ENCODE measurements around the gene ADAMTS3.

Gene ADAMTS3

DNA sequence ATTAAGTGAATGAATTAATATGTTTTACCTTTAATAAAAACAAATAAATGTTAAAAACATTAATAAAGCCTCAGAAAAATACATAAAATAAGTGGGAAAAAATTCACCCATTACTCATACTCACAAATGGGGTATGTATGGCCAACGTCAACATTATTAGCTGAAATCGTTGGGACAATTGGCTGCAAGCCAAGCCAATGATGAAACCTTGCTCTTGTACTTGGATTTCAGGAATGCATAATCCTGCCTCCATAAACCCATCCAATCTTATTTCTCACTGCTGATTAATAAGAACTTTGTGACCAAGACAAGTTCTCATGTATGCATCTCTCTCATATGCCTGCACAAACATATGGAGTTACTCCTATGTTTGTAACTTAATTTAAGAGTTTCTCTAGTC is 35.3 kb upstream of the ADAMTS3 start:
- ATAC-seq = peak; percentile 47
- TF ChIP-seq ZC3H10 (CRISPR knock-in tag; IDR thresholded peaks at IDR 0.05) (0 out of 2 replicates have a peak, but pooled peaks have one; percentile 45), ISL1 (CRISPR knock-in tag; IDR thresholded peaks at IDR 0.05) (peak; percentile 78), ARNTL (CRISPR knock-in tag; IDR thresholded peaks at IDR 0.05; ENCODE audit: borderline replicate concordance, low read depth) (no peak), ZNF565 (CRISPR knock-in tag; conservative IDR thresholded peaks at IDR 0.05; ENCODE audit: low read depth) (no peak), PPARA (CRISPR knock-in tag; IDR thresholded peaks at IDR 0.05; ENCODE audit: borderline replicate concordance) (no peak), CSDC2 (CRISPR knock-in tag; IDR thresholded peaks at IDR 0.05) (no peak)

DNA sequence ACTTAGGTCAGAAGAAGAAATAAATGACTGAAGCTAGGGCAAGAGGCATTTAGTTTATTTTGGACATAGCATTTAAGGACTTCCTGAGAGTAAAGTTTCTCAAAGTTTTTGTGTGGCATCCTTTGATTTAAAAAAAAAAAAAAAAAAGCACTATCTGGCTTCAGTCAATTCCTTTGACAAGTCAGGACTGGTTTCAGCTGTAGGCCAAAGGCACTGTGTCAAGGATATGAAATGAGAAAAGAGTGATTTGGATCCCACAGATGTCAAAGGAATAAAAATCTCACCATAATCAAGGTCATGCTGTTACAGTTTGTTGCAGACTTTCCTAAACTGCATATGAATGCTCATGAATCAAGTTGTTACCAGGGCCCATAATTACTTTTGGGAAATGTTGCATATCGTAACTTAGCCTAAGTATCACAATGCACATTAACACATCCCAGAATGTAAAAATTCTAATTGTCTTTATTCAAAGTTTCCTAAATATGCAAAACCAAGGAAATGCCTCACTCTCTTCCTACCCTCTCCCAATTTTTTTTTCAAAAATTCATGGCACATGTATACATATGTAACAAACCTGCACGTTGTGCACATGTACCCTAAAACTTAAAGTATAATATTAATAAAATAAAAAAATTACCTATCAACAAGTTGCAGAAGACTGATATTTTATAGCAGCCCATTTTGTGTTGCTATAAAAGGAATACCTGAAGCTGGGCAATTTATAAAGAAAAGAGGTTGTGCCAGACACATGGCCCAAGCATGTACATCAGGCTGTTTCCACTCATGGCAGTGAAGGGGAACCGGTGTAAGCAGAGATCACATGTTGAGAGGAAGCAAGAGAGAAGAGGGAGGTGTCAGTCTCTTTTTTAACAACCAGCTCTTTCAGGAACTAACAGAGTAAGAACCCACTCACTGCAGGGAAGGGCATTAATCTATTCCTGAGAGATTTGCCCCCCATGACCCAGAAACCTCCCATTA is 33.7 kb upstream of the ADAMTS3 start:
- TF ChIP-seq ZNF70 (CRISPR knock-in tag; IDR thresholded peaks at IDR 0.05) (no peak), SNAI2 (CRISPR knock-in tag; IDR thresholded peaks at IDR 0.05) (no peak), ISL1 (CRISPR knock-in tag; IDR thresholded peaks at IDR 0.05) (no peak), OSR1 (CRISPR knock-in tag; IDR thresholded peaks at IDR 0.05) (no peak), ZNF8 (CRISPR knock-in tag; IDR thresholded peaks at IDR 0.05) (no peak), CSDC2 (CRISPR knock-in tag; IDR thresholded peaks at IDR 0.05) (no peak), GLIS3 (CRISPR knock-in tag; IDR thresholded peaks at IDR 0.05) (no peak), PPARA (CRISPR knock-in tag; IDR thresholded peaks at IDR 0.05; ENCODE audit: borderline replicate concordance) (no peak), ARNTL (CRISPR knock-in tag; IDR thresholded peaks at IDR 0.05; ENCODE audit: borderline replicate concordance, low read depth) (no peak), ESRRG (CRISPR knock-in tag; IDR thresholded peaks at IDR 0.05) (no peak)
- TF ChIP-seq, protein P1, sequence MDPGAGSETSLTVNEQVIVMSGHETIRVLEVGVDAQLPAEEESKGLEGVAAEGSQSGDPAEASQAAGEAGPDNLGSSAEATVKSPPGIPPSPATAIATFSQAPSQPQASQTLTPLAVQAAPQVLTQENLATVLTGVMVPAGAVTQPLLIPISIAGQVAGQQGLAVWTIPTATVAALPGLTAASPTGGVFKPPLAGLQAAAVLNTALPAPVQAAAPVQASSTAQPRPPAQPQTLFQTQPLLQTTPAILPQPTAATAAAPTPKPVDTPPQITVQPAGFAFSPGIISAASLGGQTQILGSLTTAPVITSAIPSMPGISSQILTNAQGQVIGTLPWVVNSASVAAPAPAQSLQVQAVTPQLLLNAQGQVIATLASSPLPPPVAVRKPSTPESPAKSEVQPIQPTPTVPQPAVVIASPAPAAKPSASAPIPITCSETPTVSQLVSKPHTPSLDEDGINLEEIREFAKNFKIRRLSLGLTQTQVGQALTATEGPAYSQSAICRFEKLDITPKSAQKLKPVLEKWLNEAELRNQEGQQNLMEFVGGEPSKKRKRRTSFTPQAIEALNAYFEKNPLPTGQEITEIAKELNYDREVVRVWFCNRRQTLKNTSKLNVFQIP (CRISPR knock-in tag; IDR thresholded peaks at IDR 0.05; ENCODE audit: borderline replicate concordance, low read depth) = no peak
- no peak; the same call in 2 of the 3 replicates for ATAC-seq

DNA sequence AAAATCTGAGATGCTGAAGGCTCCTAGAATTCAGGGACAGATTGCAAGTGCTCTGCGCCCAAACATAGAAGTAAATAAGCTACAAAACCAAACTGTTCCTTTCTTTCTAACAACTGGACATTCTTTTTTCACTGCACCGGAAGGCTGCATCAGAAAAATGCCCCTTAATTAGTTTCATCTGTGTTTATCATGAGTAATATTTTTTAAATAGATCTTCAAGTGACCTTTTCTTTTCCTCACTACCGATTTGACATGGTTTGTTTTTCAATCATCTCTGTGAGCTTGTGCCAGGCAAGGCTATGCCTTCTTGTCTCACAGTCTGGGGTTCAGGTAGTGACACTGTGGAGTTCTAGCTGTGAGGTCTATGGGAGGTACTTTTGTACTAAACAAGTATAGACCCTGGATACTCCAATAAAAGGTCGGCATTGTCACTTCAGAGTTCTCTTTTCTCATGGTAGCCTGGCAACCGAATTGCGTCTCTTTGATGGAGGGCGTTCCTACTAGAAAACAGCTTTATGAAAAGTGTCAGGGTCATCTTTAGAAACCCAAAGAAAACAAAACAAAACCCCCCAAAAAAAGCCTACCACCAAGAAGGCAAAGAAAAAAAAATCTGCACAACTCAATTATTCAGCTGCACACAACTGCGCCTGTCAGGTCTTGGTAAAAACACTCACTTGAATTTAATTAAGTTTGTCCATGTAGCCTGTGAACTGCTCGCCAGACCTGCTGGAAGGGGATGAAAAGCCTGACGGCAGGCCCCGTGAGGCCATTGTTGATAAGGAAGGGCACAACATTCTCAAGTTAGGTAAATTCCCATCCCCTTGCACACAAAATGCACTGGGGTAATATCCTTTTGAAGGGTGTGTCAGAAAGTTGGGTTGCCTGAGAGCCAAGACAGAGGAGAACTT is 22.8 kb upstream of the ADAMTS3 start:
- TF ChIP-seq ISL1 (CRISPR knock-in tag; IDR thresholded peaks at IDR 0.05) = no peak
- TF ChIP-seq TCF4 (CRISPR knock-in tag; IDR thresholded peaks at IDR 0.05; ENCODE audit: borderline replicate concordance) = peak; percentile 38; the same call in 1 of the 2 replicates
- TF ChIP-seq PPARA (CRISPR knock-in tag; IDR thresholded peaks at IDR 0.05; ENCODE audit: borderline replicate concordance) = 0 out of 2 replicates have a peak, but pooled peaks have one; percentile 18
- peak; percentile 84 for ATAC-seq

DNA sequence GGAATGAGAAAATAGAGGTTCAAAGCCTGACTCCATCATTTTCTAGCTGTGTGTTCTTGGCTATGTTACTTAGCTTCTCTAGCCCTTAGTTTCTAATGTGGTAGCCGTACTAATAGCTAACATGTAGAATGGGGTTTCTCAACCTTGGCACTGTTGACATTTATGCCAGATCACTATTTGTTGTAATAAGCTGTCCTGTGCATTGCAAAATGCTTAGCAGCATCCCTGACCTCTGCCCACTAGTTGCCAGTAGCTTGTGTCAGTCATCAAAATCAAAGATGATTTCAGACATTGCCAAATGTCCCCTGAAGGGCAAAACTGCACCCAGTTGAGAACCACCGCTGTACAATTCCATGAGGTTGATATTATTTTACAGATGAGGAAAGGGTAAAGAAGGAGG is 18.3 kb upstream of the ADAMTS3 start:
- no peak for ATAC-seq

DNA sequence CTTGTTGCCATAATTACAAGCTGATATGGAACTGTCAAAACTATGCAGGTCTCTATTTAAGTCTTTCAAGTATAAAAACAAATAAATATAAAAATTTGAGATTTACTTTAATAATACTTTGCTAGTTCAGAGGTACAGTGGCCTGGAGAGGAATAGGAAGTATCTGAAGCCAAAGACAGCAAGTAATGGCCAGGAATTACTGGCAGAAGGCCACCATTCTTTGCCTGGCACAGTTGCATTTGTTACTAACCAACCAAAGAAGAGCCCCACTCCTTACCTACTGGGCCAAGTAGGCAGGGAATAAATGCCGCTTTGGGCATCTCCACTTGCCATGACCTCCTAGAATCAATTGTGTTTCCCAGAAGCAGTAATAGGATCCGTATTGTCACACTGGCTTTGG is 13.8 kb upstream of the ADAMTS3 start:
- no peak for ATAC-seq
- TF ChIP-seq PPARA (CRISPR knock-in tag; IDR thresholded peaks at IDR 0.05; ENCODE audit: borderline replicate concordance) = no peak
- TF ChIP-seq ZFP30 (CRISPR knock-in tag; IDR thresholded peaks at IDR 0.05) = no peak
- no peak for TF ChIP-seq ZNF70 (CRISPR knock-in tag; IDR thresholded peaks at IDR 0.05)
- TF ChIP-seq ZNF565 (CRISPR knock-in tag; conservative IDR thresholded peaks at IDR 0.05; ENCODE audit: low read depth) = no peak
- TF ChIP-seq, protein P1 (CRISPR knock-in tag; IDR thresholded peaks at IDR 0.05; ENCODE audit: borderline replicate concordance, low read depth) = no peak
- TF ChIP-seq, protein P2, sequence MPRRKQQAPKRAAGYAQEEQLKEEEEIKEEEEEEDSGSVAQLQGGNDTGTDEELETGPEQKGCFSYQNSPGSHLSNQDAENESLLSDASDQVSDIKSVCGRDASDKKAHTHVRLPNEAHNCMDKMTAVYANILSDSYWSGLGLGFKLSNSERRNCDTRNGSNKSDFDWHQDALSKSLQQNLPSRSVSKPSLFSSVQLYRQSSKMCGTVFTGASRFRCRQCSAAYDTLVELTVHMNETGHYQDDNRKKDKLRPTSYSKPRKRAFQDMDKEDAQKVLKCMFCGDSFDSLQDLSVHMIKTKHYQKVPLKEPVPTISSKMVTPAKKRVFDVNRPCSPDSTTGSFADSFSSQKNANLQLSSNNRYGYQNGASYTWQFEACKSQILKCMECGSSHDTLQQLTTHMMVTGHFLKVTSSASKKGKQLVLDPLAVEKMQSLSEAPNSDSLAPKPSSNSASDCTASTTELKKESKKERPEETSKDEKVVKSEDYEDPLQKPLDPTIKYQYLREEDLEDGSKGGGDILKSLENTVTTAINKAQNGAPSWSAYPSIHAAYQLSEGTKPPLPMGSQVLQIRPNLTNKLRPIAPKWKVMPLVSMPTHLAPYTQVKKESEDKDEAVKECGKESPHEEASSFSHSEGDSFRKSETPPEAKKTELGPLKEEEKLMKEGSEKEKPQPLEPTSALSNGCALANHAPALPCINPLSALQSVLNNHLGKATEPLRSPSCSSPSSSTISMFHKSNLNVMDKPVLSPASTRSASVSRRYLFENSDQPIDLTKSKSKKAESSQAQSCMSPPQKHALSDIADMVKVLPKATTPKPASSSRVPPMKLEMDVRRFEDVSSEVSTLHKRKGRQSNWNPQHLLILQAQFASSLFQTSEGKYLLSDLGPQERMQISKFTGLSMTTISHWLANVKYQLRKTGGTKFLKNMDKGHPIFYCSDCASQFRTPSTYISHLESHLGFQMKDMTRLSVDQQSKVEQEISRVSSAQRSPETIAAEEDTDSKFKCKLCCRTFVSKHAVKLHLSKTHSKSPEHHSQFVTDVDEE (CRISPR knock-in tag; IDR thresholded peaks at IDR 0.05) = no peak
- TF ChIP-seq ZFP3 (CRISPR knock-in tag; IDR thresholded peaks at IDR 0.05) = no peak
- no peak for TF ChIP-seq BACH2 (CRISPR knock-in tag; IDR thresholded peaks at IDR 0.05; ENCODE audit: borderline replicate concordance)
- TF ChIP-seq ESRRG (CRISPR knock-in tag; IDR thresholded peaks at IDR 0.05) = no peak
- no peak for TF ChIP-seq ZNF8 (CRISPR knock-in tag; IDR thresholded peaks at IDR 0.05)
- no peak for TF ChIP-seq TOX (CRISPR knock-in tag; IDR thresholded peaks at IDR 0.05; ENCODE audit: borderline replicate concordance)
- no peak for TF ChIP-seq SNAI2 (CRISPR knock-in tag; IDR thresholded peaks at IDR 0.05)
- TF ChIP-seq OSR1 (CRISPR knock-in tag; IDR thresholded peaks at IDR 0.05) = no peak
- TF ChIP-seq, protein P3, sequence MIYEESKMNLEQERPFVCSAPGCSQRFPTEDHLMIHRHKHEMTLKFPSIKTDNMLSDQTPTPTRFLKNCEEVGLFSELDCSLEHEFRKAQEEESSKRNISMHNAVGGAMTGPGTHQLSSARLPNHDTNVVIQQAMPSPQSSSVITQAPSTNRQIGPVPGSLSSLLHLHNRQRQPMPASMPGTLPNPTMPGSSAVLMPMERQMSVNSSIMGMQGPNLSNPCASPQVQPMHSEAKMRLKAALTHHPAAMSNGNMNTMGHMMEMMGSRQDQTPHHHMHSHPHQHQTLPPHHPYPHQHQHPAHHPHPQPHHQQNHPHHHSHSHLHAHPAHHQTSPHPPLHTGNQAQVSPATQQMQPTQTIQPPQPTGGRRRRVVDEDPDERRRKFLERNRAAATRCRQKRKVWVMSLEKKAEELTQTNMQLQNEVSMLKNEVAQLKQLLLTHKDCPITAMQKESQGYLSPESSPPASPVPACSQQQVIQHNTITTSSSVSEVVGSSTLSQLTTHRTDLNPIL (CRISPR knock-in tag; IDR thresholded peaks at IDR 0.05; ENCODE audit: low read depth) = no peak

More for the DNA sequence above, 18.3 kb upstream of the ADAMTS3 start:
- no peak for TF ChIP-seq ISL1 (CRISPR knock-in tag; IDR thresholded peaks at IDR 0.05)
- TF ChIP-seq, protein P4, sequence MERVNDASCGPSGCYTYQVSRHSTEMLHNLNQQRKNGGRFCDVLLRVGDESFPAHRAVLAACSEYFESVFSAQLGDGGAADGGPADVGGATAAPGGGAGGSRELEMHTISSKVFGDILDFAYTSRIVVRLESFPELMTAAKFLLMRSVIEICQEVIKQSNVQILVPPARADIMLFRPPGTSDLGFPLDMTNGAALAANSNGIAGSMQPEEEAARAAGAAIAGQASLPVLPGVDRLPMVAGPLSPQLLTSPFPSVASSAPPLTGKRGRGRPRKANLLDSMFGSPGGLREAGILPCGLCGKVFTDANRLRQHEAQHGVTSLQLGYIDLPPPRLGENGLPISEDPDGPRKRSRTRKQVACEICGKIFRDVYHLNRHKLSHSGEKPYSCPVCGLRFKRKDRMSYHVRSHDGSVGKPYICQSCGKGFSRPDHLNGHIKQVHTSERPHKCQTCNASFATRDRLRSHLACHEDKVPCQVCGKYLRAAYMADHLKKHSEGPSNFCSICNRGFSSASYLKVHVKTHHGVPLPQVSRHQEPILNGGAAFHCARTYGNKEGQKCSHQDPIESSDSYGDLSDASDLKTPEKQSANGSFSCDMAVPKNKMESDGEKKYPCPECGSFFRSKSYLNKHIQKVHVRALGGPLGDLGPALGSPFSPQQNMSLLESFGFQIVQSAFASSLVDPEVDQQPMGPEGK (CRISPR knock-in tag; IDR thresholded peaks at IDR 0.05; ENCODE audit: borderline replicate concordance) = no peak

Measured in SK-N-SH treated with all-trans-retinoic acid at 6 μM for 48 hours (cell line).